ENCODE results near the gene GRK5.

The GRK5 gene

DNA sequence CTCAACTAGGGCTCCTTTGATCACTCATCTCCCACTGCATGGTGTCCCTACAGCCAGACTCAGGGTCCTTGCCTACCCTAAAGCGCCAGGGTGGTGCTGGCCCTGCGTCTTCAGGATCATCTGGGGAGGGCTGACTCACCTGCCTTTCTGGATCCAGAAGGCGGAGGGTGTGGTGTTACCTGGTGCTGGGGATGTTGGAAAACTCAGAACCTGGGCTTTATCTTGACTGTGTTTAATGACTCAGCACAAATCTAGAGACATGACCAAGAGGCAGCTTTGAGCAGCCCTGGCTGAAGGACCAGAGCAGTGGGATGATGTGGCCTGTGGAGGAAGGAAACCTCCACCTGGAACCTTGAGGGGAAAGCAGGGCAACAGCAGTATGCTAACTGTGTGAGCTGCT, 96.5 kb downstream of the GRK5 start:
- Histone ChIP-seq H3K9me3 (no peaks in the 10 kb centered on the region), H3K4me3 (ENCODE audit: low read depth in 1 of 2, low read length in 1 of 2) (no peak overlapping the region), H3K4me1 (ENCODE audit: control insufficient read depth in 1 of 2, insufficient read depth in 1 of 2, low read depth in 1 of 2, low read length in 1 of 2) (peaks cover 16 to 27% of the 10 kb centered on the region in 2 experiments), H3K27me3 (peaks cover 16% of the 10 kb centered on the region), H3K36me3 (no peaks in the 10 kb centered on the region), H3K27ac (no peak overlapping the region)
- TF ChIP-seq, protein P1, sequence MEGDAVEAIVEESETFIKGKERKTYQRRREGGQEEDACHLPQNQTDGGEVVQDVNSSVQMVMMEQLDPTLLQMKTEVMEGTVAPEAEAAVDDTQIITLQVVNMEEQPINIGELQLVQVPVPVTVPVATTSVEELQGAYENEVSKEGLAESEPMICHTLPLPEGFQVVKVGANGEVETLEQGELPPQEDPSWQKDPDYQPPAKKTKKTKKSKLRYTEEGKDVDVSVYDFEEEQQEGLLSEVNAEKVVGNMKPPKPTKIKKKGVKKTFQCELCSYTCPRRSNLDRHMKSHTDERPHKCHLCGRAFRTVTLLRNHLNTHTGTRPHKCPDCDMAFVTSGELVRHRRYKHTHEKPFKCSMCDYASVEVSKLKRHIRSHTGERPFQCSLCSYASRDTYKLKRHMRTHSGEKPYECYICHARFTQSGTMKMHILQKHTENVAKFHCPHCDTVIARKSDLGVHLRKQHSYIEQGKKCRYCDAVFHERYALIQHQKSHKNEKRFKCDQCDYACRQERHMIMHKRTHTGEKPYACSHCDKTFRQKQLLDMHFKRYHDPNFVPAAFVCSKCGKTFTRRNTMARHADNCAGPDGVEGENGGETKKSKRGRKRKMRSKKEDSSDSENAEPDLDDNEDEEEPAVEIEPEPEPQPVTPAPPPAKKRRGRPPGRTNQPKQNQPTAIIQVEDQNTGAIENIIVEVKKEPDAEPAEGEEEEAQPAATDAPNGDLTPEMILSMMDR (IDR thresholded peaks at IDR 0.05) = no peak

DNA sequence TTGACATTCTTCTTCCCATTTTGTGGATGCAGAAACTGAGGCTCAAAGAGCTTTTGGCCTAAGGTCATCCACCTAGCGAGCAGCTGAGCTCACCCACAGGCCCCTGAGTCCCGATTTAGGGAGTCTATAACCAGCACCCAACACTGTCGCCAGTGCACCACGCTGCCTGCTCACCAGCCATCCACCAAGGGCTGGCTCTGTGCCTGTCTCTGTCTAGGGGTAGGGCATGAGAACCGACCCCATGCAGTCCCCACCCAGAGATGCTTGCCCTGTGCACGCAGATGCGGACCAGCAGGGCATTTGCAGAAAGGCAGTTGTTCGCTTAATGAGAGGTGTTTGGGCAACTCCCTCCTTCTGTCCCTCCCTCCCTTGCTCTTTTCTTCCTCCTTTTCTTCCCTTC, 97.2 kb downstream of the GRK5 start:
- Histone ChIP-seq H3K27ac (no peak overlapping the region), H3K9me3 (no peaks in the 10 kb centered on the region), H3K27me3 (peaks cover 21% of the 10 kb centered on the region), H3K4me3 (ENCODE audit: low read depth in 1 of 2, low read length in 1 of 2) (no peak overlapping the region), H3K4me1 (ENCODE audit: control insufficient read depth in 1 of 2, insufficient read depth in 1 of 2, low read depth in 1 of 2, low read length in 1 of 2) (peaks cover 16 to 27% of the 10 kb centered on the region in 2 experiments), H3K36me3 (no peaks in the 10 kb centered on the region)
- TF ChIP-seq, protein P1 (IDR thresholded peaks at IDR 0.05) = no peak

- TF ChIP-seq, protein P1 (IDR thresholded peaks at IDR 0.05) = no peak
- peak overlapping the region; percentile 67 for H3K27ac ChIP-seq
- H3K4me3 ChIP-seq (ENCODE audit: low read depth in 1 of 2, low read length in 1 of 2) = peak overlapping the region in 1 of 2 experiments; percentile 45
- peaks cover 16 to 31% of the 10 kb centered on the region in 2 experiments for H3K4me1 ChIP-seq (ENCODE audit: control insufficient read depth in 1 of 2, insufficient read depth in 1 of 2, low read depth in 1 of 2, low read length in 1 of 2)
- H3K9me3 ChIP-seq = no peaks in the 10 kb centered on the region
- H3K36me3 ChIP-seq = no peaks in the 10 kb centered on the region
- peaks cover 25% of the 10 kb centered on the region for H3K27me3 ChIP-seq
Measured at GRCh38 chr10:119305860-119306513, 98.6 kb downstream of the GRK5 start.

- Histone ChIP-seq H3K27ac (peak overlapping the region; percentile 67), H3K36me3 (no peaks in the 10 kb centered on the region), H3K27me3 (peaks cover 25% of the 10 kb centered on the region), H3K4me1 (ENCODE audit: control insufficient read depth in 1 of 2, insufficient read depth in 1 of 2, low read depth in 1 of 2, low read length in 1 of 2) (peaks cover 16 to 27% of the 10 kb centered on the region in 2 experiments), H3K4me3 (ENCODE audit: low read depth in 1 of 2, low read length in 1 of 2) (peak overlapping the region in 1 of 2 experiments; percentile 45), H3K9me3 (no peaks in the 10 kb centered on the region)
- TF ChIP-seq, protein P1 (IDR thresholded peaks at IDR 0.05) = peak; percentile 54
Measured at GRCh38 chr10:119306514-119306951, 99.2 kb downstream of the GRK5 start.

DNA sequence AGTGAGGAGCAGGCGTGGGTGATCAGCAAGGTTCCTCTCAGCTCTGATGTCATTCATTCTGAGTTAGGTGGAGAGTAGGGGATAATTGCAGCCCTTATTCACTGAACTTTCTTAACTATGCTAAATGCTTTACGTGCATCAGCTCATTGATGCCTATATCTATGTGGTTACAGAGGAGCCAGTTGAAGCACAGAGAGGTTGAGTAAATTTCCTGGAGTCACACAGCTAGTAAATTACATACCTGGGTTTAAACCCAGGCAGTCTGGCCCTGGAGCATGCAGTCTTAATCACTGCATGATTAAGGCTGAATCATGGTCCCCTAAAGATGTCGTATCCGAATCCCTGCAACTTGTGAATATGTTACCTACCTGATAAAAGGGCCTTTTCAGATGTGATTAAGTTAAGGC, 99.6 kb downstream of the GRK5 start:
- no peak overlapping the region for H3K27ac ChIP-seq
- H3K27me3 ChIP-seq = peaks cover 26% of the 10 kb centered on the region
- peaks cover 16 to 24% of the 10 kb centered on the region in 2 experiments for H3K4me1 ChIP-seq (ENCODE audit: control insufficient read depth in 1 of 2, insufficient read depth in 1 of 2, low read depth in 1 of 2, low read length in 1 of 2)
- no peaks in the 10 kb centered on the region for H3K9me3 ChIP-seq
- H3K36me3 ChIP-seq = no peaks in the 10 kb centered on the region
- TF ChIP-seq, protein P1 (IDR thresholded peaks at IDR 0.05) = no peak
- H3K4me3 ChIP-seq (ENCODE audit: low read depth in 1 of 2, low read length in 1 of 2) = peak overlapping the region in 1 of 2 experiments; percentile 45

Data from neutrophil (primary cell).